CD4-positive, alpha-beta T cell treated with Interleukin-1 beta for 1 hour (primary cell): ENCODE results near the gene CFLAR.
"Not testable (repeated sequence)": the region's sequence is repeated elsewhere in the genome, so short reads cannot be mapped to it uniquely, and the experiment has no call there.

Experiments used
- DNase-seq, 2 donors: peaks; one replicate each; pipeline ENCODE4 v3.0.0-alpha.2; 2020 to 2022

Gene CFLAR

GRCh38 chr2:201149064-201149820 lies 33.3 kb downstream of the CFLAR start:
- DNase-seq: no peak

- DNase-seq: not testable (repeated sequence)
Measured at GRCh38 chr2:201149821-201150165, 33.8 kb downstream of the CFLAR start.

DNA sequence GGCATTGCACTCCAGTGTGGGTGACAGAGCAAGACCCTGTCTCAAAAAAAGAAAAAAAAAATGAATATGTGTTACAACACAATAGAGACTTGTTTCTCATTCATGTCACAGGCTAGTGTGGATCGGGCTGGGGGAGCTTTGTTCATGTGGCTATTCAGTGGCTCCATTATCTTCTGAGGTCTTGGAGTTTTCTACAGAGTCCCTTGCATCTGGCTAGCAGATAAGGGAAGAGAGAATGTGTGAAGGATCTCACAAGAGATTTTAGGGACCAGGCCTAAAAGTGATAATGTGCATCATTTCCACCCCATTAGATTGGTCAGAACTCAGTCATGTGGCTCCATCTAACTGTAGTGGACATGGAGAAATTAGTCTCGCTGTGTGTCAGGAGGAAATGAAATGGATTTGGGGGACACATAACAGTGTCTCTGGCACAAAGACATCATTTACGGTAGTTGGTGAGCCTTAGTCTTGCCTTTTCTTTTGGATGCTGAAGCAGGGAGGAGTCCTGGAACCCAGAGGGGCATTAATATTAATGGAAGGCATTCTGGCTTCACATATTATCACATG lies 34.6 kb downstream of the CFLAR start:
- DNase-seq: no peak

DNA sequence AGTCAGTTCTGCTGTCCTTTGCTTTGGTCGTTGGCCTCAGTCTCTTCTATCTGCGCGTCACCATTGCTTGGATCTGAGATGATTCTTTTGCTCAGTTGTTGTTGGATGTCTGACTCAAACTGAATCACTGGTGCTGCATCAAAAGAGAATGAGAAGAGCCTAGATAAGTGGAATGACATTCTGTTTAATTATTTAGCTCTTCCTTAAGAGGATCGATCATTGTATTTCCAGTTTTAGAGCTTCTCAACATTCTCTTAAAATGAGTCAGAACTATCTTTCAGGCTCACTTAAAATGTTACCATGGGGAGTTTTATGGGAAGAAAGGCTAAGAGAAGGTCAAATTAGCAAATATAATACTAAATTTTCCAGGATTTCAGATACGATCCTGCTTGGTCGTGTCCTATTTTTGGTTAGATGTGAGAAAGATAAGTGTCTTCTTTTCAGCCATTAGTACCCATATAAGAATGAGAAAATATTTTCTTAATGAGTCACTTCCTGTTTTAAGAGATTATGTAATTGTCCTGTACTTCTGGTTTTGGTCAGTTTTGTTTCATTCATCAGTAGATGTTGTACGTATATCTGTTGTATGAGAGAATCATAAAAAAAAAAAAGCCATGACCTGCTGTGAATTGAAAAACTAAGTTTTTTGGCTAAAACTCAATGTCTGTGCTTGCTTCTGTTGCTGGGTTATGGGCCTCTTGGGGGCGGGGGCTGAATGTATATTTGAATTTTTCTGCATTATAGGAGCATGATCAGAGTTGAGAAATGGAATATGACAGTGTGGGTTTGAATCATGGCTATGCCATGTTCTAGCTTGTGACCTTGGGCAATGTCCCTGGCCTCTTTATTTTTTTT lies 35.4 kb downstream of the CFLAR start:
- DNase-seq: no peak

DNA sequence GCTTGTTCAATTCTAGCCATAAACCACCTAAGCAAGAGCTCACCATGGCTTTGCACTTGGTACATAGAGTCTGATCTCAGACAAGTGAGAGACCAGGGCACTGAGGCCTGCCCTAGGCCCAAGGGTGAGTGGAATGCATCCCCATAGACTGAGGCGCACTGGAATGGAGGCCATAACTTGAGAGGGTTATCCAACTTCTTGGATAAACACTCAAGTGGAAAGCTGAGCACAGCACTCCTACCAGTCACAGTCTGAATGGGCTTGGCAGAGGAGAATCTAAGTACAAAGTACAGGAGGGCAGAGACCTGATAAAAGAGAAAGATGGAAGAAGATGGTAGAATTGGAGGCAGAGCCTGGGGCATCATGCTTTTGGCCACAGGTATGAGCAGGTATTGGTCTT lies 36.6 kb downstream of the CFLAR start:
- no peak for DNase-seq

GRCh38 chr2:201152999-201153815 lies 37.2 kb downstream of the CFLAR start:
- no peak for DNase-seq

- no peak for DNase-seq
Measured at GRCh38 chr2:201154615-201155399, 38.8 kb downstream of the CFLAR start.

- no peak for DNase-seq
Measured at GRCh38 chr2:201156036-201156435, 40.1 kb downstream of the CFLAR start.

GRCh38 chr2:201156640-201157039 lies 40.7 kb downstream of the CFLAR start:
- DNase-seq: no peak

GRCh38 chr2:201157694-201158093 lies 41.7 kb downstream of the CFLAR start:
- DNase-seq: peak in 1 of 2 donors; percentile 56

DNA sequence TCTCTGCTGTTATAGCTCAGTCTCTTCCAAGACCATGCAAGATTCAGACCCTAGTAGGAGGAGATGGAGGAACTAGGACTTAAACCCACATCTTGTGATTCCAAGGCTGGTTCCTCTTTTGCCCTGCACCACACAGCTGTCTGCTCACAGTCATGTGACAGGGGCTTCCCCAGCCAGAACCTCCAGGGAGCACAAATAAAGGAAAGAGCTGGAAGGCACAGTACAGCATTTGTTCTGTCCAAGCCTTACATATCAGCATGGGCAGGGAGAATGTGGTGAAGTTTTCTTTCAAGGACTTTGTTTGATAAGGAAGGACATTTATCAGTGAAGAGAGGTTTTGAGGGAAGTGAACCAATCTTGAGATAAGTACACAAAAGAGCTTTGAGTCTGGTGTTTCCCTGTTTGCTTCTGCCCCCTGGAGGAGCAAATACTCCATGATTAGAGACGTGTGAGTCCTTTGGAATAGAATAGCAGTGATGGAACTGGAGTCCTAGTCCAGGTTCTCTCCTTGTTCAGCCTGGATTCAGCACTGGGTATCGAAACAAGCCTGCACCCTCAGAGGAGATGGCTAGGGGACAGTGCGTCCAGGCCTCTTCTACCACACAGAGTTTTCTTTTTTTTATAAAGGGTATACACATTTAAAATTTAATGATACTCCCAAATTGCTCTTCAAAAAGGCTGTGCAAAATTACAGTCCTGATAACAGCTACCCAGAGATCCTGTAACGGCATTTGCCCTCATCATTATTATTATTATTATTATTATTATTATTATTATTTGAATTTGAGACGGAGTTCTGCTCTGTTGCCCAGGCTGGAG lies 42.4 kb downstream of the CFLAR start:
- peak; percentile 74 to 80 for DNase-seq

- no peak for DNase-seq
Measured at GRCh38 chr2:201164166-201164565, 48.2 kb downstream of the CFLAR start.

GRCh38 chr2:201167546-201167945 lies 51.6 kb downstream of the CFLAR start:
- no peak for DNase-seq

DNA sequence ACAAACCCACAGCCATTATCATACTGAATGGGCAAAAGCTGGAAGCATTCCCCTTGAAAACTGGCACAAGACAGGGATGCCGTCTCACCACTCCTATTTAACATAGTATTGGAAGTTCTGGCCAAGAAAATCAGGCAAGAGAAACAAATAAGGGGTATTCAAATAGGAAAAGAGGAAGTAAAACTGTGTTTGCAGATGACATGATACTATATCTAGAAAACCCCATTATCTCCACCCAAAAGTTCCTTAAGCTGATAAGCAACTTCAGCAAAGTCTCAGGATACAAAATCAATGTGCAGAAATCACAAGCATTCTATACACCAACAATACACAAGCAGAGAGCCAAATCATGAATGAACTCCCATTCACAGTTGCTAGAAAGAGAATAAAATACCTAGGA lies 52.5 kb downstream of the CFLAR start:
- DNase-seq: not testable (repeated sequence)

DNA sequence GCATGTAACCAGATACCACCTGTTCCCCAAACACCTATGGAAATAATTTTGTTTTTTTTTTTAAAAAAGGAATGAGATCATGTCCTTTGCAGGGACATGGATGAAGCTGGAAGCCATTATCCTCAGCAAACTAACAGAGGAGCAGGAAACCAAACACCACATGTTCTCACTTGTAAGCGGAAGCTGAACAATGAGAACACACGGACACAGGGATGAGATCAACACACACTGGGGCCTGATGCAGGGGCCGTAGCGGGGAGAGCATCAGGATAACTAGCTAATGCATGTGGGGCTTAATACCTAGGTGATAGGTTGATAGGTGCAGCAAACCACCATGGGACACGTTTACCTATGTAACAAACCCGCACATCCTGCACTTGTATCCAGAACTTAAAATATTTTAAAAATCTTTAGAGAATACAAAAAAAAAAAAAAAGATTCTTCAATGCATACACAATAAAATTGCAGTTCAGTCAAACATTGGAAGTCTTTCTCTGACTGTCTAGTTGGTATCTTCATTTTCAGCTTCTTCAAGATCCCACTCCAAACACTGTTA lies 55.4 kb downstream of the CFLAR start:
- no peak for DNase-seq

GRCh38 chr2:201172279-201172678 lies 56.3 kb downstream of the CFLAR start:
- DNase-seq: no peak

GRCh38 chr2:201174687-201175086 lies 58.7 kb downstream of the CFLAR start:
- no peak for DNase-seq

GRCh38 chr2:201176081-201176481 lies 60.1 kb downstream of the CFLAR start:
- no peak for DNase-seq

DNA sequence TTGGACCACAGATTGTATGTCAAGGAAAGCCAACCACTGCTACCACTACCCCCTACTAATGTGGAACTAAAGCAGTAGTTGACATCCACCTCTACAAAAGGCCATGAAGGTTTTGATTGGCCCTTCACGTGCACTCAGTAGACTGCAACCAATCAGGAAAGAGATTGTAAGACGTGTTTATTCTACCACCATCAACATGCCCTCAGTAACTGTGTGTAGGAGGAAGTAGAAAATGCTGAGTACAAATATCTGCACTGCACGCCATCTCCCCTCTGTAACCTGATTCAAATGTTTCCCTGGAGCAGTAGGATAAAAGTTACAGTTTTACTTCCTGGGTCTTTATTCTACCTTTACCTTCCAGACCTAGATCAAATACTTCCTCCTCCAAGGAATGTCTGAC lies 64.0 kb downstream of the CFLAR start:
- no peak for DNase-seq

DNA sequence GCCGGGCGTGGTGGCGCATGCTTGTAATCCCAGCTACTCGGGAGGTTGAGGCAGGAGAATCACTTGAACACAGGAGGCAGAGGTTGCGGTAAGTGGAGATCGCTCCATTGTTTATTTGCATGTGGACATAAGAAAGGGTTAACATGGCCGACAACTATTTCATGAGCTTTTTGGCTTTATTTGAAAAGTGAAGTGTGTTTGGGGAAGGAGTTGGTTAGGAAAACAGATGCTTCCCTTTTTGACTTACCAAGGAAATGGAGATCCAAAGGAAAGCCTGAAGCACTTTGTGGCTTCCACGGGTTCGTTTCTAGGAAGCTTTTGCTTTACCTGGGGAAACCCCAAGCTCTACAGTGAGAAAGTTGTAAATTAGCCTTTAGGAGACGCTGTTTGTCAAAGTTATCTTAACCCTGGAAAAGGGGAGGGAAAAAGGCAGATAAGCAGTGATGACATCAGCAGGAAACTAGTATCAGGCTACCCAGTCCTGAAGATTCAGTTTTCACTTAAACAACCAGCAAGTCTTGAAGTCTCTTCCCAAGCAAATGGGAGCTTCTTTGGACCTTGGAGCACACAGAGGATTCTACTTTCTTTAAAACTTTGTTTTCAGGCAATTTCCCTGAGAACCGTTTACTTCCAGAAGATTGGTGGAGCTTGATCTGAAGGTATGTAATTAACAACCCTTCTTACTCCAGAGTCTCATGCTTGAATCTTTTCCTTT lies 66.8 kb downstream of the CFLAR start, which contains the start of gene CASP10:
Gene CASP10, plus strand, starts transcription at position 492 of the 715 bp plus-strand sequence. CDS start 2,637 bp downstream, outside the sequence.
- DNase-seq: peak; percentile 35 to 80
